Measurements from ENCODE around the gene WFDC1. TPM values are rescaled to one million over a fixed set of nuclear protein-coding genes. Genes with fewer than 3 reads are reported as not detected.

WFDC1 gene
- total RNA-seq, 1 experiment from 2014 or later = not detected

DNA sequence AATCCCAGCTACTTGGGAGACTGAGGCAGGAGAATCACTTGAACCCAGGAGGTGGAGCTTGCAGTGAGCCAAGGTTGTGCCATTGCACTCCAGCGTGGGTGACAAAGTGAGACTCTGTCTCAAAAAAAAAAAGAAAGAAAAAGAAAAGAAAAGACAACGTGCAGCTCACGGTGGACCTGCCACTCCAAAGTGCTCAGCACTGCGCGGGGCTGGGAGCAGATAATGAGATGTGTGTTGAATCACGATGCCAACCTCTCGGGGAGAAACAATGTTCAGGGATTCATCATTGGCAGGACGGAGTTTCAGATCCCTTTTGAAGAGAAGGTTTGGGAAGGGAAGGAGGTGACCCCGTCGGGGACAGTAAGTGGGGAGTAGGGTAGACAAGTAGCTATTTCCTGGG lies 19.2 kb downstream of the WFDC1 start:
- no peak for DNase-seq (ENCODE audit: low read depth, low spot score)
- CTCF ChIA-PET = no interaction called here
- no peaks in the 10 kb centered on the region for H3K4me1 ChIP-seq (ENCODE audit: control insufficient read depth, insufficient read depth, low read length)
- H3K27ac ChIP-seq (ENCODE audit: low read length) = no peak overlapping the region
- no peaks in the 10 kb centered on the region for H3K9me3 ChIP-seq (ENCODE audit: control insufficient read depth, insufficient read depth, low read depth, low read length)
- no peak for ATAC-seq
- intact Hi-C loops (cut with micrococcal nuclease; ENCODE audit: unreplicated experiment) = no loop called here
- H3K4me3 ChIP-seq (ENCODE audit: low read depth in 2 of 2, low read length in 2 of 2) = no peak overlapping the region
- BruUV-seq (replicated peaks) = no TSS peak
- in situ Hi-C loops (cut with HindIII; ENCODE audit: low pct_unique_long_range_greater_than_20kb, low sequenced_read_pairs) = no loop called here
- no peaks in the 10 kb centered on the region; the same call in 1 of the 2 replicates for H3K27me3 ChIP-seq (ENCODE audit: control insufficient read depth, insufficient read depth, low read length)
- no peaks in the 10 kb centered on the region for H3K36me3 ChIP-seq (ENCODE audit: control insufficient read depth, insufficient read depth, low read length)
- TF ChIP-seq, protein P1, sequence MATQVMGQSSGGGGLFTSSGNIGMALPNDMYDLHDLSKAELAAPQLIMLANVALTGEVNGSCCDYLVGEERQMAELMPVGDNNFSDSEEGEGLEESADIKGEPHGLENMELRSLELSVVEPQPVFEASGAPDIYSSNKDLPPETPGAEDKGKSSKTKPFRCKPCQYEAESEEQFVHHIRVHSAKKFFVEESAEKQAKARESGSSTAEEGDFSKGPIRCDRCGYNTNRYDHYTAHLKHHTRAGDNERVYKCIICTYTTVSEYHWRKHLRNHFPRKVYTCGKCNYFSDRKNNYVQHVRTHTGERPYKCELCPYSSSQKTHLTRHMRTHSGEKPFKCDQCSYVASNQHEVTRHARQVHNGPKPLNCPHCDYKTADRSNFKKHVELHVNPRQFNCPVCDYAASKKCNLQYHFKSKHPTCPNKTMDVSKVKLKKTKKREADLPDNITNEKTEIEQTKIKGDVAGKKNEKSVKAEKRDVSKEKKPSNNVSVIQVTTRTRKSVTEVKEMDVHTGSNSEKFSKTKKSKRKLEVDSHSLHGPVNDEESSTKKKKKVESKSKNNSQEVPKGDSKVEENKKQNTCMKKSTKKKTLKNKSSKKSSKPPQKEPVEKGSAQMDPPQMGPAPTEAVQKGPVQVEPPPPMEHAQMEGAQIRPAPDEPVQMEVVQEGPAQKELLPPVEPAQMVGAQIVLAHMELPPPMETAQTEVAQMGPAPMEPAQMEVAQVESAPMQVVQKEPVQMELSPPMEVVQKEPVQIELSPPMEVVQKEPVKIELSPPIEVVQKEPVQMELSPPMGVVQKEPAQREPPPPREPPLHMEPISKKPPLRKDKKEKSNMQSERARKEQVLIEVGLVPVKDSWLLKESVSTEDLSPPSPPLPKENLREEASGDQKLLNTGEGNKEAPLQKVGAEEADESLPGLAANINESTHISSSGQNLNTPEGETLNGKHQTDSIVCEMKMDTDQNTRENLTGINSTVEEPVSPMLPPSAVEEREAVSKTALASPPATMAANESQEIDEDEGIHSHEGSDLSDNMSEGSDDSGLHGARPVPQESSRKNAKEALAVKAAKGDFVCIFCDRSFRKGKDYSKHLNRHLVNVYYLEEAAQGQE (IDR thresholded peaks at IDR 0.05; ENCODE audit: insufficient read depth in 1 of 2, low read depth in 2 of 2, low read length in 1 of 2) = no peak
- no peak for TF ChIP-seq POLR2AphosphoS5 (IDR thresholded peaks at IDR 0.05; ENCODE audit: low read depth, low read length)
- no peak for TF ChIP-seq SIN3A (IDR thresholded peaks at IDR 0.05; ENCODE audit: borderline replicate concordance, insufficient read depth, low read depth, low read length)
- TF ChIP-seq TCF7L2 (IDR thresholded peaks at IDR 0.05; ENCODE audit: low read depth, low read length) = no peak
- TF ChIP-seq, protein P2, sequence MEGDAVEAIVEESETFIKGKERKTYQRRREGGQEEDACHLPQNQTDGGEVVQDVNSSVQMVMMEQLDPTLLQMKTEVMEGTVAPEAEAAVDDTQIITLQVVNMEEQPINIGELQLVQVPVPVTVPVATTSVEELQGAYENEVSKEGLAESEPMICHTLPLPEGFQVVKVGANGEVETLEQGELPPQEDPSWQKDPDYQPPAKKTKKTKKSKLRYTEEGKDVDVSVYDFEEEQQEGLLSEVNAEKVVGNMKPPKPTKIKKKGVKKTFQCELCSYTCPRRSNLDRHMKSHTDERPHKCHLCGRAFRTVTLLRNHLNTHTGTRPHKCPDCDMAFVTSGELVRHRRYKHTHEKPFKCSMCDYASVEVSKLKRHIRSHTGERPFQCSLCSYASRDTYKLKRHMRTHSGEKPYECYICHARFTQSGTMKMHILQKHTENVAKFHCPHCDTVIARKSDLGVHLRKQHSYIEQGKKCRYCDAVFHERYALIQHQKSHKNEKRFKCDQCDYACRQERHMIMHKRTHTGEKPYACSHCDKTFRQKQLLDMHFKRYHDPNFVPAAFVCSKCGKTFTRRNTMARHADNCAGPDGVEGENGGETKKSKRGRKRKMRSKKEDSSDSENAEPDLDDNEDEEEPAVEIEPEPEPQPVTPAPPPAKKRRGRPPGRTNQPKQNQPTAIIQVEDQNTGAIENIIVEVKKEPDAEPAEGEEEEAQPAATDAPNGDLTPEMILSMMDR (IDR thresholded peaks at IDR 0.05) = no peak
- POLR2A ChIA-PET = no interaction called here

DNA sequence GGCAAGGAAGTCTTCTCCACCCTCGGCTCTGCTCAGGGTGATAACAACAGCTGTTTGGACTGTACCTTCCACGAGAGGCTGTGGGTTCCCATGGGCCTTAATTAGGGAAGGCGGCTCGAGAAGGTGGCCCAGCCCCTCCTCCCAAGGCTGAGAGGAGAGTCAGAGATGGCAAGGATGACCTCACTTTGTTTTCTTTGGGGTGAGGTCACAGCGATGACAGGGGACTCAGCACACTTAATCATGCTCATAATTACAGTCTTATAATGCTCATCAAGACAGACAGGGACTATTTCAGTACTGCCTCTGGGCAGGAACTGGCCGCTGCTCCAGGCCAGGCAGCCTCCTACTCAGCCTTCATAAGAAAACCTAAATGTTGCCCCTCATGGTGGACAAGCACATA lies 19.7 kb downstream of the WFDC1 start:
- CTCF ChIA-PET = no interaction called here
- ATAC-seq = no peak

More for the DNA sequence above, 19.7 kb downstream of the WFDC1 start:
- no TSS peak for BruUV-seq (replicated peaks)
- DNase-seq (ENCODE audit: low read depth, low spot score) = no peak
- no peaks in the 10 kb centered on the region; the same call in 1 of the 2 replicates for H3K27me3 ChIP-seq (ENCODE audit: control insufficient read depth, insufficient read depth, low read length)
- POLR2A ChIA-PET = no interaction called here
- no peak for TF ChIP-seq POLR2AphosphoS5 (IDR thresholded peaks at IDR 0.05; ENCODE audit: low read depth, low read length)
- TF ChIP-seq, protein P2 (IDR thresholded peaks at IDR 0.05) = no peak
- H3K4me3 ChIP-seq (ENCODE audit: low read depth in 2 of 2, low read length in 2 of 2) = no peak overlapping the region
- intact Hi-C loops (cut with micrococcal nuclease; ENCODE audit: unreplicated experiment) = no loop called here
- no peaks in the 10 kb centered on the region for H3K36me3 ChIP-seq (ENCODE audit: control insufficient read depth, insufficient read depth, low read length)
- H3K9me3 ChIP-seq (ENCODE audit: control insufficient read depth, insufficient read depth, low read depth, low read length) = no peaks in the 10 kb centered on the region
- no peaks in the 10 kb centered on the region for H3K4me1 ChIP-seq (ENCODE audit: control insufficient read depth, insufficient read depth, low read length)
- no peak overlapping the region for H3K27ac ChIP-seq (ENCODE audit: low read length)
- in situ Hi-C loops (cut with HindIII; ENCODE audit: low pct_unique_long_range_greater_than_20kb, low sequenced_read_pairs) = no loop called here

All from Panc1 (cell line).